DOHH2 (cell line): Measurements from ENCODE around the gene GRID1.

Experiments
- CTCF ChIP-seq: fragments of 200-600 bp; sonication (generic); IDR thresholded peaks from one replicate; pipeline ENCODE4 v1.5.1; 2014; ENCODE audit warnings: antibody characterized with exemption, mild to moderate bottlenecking, low read depth, low read length; ENCODE audit not compliant: poor library complexity, severe bottlenecking
- EZH2phosphoT487 ChIP-seq: fragments of 200-600 bp; sonication (generic); IDR thresholded peaks from 2 replicates; pipeline ENCODE4 v1.6.1; 2017; ENCODE audit warnings: borderline replicate concordance, mild to moderate bottlenecking, antibody characterized with exemption, low read length, moderate library complexity, mixed read lengths

DNA sequence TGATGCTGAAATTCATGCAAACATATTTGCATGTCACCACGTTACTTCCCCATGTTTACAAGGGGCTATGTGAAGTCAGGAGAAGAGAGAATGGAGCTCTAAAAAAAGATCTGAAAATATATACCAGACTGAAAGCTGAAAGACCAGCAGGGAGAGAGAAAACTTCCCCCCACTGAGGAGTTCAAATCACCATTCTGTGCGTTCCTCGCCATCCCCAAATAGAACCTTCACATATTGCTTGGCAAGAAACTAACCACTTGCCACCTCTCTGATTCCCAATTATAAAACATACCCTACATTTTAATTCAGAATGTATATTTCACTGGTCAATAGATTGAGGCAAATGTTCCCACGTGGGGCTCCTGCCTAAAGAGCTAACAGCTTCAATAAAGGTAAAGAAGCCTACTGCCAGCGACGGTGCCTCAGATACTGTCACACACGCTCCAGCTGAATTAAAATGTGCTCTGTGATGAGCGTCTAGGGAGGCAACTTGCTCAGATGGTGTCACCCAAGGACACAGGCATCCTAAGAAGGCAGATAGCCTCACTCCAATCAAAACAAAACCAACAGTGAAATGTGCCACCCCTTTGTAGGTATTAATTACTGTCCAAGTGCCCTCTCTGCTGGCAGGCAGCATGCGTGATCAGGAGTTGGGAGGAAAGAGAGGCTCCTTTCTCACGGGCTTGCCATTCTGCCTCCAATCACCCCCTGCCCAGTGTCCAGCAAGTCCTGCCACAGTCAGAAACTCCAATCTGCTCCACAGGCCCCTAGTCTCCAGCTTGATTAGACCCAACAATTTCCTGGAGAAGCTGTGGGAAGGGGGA, 298.2 kb downstream of the GRID1 start:
- no peak for TF ChIP-seq EZH2phosphoT487
- TF ChIP-seq CTCF: no peak
